GM19351 (cell line): ENCODE measurements around the gene ATP10B.
A peak's percentile ranks its signal among the peaks of the same experiment; 100 is the strongest.

Source experiments
- ATAC-seq: cut with Tn5 transposase; IDR thresholded peaks from one replicate; pipeline ENCODE4 v1.9.1; 2021; ENCODE audit warnings: mild to moderate bottlenecking, moderate library complexity; ENCODE audit not compliant: unreplicated experiment

Gene ATP10B

GRCh38 chr5:160573318-160573717 lies 278.7 kb downstream of the ATP10B start:
- no peak for ATAC-seq

GRCh38 chr5:160567031-160567705 lies 284.8 kb downstream of the ATP10B start:
- ATAC-seq, result no peak

GRCh38 chr5:160565376-160565775 lies 286.6 kb downstream of the ATP10B start:
- ATAC-seq, result no peak

DNA sequence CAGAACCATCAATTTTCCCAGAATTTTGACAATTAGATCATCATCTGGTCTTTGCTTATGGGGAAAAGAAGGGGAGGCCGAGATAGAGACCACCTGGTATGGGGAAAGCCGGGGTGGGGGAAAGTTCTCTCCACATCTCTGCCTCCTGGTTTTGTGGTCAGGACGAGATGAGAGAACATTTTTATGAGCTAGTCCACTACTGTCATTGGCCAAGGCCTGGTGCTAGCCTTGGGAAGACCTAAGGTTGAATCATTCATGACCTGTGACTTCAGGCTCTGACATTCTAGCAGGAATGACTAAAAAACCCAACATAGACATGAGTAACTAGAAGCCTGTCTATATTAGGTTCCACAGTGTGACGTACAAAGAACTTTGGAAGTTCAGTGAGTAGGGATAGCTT lies 295.2 kb downstream of the ATP10B start:
- ATAC-seq, result no peak

DNA sequence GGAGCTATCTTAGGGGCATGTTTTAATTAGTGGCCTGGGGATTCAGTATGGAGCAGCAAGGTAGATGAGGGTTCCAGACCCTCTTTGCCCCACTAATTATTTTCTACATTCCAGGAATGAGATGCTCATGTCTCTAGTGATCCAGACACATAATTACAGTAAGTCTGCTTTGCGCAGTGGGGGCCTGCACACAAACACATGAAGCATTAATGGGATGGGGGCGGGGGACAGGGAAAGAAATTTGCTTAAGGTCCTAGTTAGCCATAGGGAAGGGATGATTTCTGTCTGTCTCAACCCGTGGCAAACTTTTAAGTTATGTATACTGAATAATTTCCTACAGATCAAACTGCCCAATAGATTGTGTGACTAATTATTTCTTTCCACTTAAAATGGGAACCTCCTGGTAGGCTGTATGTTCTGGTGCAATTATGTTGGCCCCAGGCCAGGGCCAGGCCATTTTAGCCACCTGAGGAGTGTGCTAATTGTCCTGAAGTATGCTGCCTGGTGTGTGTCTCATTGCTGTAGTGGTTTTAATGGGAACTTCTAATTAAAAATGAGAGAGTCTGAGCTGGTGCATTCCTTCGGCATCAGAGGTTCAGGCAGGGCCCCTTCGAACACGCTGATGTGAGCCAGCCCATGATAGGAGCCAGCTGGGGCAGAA lies 295.9 kb downstream of the ATP10B start:
- ATAC-seq, result no peak

DNA sequence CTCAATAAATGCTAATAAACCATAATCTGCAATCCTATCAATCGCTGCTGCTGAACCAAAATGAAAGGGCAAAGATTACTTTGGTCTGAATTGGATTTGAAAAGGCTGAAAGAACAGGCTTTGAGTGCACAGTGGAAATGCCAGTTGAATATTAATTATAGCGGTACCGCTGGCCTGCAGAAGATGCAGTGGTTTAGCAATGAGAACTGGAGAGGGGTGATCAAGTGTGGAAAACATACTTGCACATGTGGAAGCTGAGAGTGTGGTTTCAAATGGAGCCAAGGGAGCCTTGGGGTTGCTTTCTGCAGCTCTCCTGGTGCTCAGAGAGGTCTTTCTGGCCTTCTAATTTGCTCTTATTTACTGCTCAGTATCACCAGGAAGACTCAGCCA lies 296.4 kb downstream of the ATP10B start:
- no peak for ATAC-seq

DNA sequence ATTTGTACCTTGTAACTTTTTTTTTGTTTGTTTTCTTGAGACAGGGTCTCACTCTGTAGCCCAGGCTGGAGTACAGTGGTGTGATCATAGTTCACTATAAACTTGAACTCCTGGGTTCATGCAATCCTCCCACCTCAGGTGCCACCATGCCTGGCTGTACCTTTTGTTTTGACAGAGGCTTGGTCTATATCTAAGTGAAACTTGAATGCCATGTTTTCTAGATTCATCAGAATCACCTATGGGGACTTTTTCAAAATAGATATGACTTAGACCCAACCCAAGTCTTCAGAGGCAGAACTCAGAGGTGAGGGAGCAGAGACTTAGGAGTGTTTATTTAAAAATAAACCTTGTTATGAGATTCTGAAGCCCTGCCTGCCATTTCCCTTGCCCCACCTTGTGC lies 301.9 kb downstream of the ATP10B start:
- no peak for ATAC-seq

DNA sequence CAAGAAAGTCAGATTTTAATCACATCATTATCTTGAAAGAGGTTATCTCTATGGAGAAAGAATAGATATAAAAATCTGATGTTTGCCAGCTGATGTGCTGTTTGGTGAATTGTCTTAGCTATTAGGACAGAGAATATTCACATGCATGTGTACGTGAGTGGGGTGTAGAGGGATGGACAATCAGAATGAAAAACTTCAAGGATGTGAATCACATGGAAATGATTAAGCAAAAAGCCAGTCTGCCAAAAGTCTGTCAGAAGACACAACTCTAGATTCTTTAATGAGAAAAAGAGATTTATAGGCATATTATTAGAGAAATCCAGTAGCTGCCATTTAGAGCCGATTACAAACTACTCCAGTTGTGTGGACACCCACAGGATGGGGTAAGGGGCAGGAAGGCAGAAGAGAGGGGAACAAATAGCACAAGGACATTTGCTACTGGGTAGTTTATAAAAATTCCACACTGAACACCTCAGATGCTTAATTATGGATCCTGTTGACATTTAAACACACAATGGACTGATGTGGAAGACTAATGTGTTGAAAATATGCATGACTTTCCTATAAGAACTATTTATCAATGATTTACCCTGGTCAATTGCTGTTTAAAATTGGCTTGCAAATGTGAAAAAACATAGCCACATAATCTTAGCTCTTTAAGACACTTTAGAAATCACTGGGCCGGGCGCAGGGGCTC lies 302.9 kb downstream of the ATP10B start:
- ATAC-seq, result no peak

- ATAC-seq, result no peak
These were observed 304.1 kb downstream of the ATP10B start for GRCh38 chr5:160547872-160548271.

DNA sequence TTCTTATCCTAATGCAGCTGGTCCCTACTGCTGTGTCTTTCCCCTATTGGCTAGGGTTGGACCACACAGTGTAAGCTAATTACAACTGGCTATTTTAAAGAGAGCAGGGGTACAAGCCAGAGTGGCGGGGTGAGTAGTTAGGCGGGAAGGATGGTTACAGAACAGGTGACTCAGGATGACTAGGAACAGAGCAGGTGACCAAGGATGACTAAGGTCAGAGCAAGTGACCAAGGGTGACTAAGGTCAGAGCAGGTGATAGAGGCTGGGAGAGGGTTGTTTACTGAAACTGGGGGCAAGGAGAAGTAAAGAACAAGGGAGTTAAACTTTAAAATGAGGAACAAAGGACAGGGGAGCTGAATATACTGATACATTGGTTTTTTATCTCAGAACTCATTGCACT lies 304.9 kb downstream of the ATP10B start:
- no peak for ATAC-seq

- peak; percentile 76 for ATAC-seq
These were observed 306.2 kb downstream of the ATP10B start for GRCh38 chr5:160545832-160546231.

DNA sequence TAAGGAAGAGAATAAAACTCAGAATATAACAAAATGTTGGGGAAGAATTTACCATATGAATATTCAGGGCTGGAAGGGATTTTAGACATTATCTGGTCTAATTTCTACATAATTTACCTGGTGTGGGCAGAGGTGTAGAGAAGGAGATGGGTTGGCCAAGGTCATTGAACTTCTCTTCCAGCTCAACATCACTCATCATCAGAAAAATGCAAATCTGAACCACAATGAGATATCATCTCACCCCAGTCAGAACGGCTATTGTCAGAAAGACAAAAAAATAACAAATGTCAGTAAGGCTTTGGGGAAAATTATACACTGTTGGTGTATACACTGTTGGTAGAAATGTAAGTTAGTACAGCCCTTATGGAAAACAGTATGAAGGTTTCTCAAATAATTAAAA lies 308.6 kb downstream of the ATP10B start:
- ATAC-seq, result no peak

DNA sequence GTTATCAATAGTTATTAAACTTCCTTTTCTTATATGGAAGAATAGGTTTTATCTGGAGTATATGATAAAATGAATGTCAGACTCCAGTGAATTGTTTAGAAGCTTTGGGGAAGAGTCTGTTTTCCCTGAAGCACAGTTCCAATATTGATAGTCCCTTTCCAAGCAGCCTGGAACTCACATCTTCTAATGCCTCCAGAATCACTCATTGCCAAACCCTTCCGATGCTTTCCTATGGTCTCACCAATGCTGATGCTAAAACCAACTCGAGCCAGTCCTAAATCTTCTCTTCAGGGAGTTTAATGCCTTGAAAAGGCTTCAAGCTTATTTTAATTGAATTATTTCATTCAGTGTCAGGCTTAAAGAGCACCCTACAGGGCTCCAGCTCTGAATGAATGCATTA lies 309.2 kb downstream of the ATP10B start:
- ATAC-seq, result no peak

DNA sequence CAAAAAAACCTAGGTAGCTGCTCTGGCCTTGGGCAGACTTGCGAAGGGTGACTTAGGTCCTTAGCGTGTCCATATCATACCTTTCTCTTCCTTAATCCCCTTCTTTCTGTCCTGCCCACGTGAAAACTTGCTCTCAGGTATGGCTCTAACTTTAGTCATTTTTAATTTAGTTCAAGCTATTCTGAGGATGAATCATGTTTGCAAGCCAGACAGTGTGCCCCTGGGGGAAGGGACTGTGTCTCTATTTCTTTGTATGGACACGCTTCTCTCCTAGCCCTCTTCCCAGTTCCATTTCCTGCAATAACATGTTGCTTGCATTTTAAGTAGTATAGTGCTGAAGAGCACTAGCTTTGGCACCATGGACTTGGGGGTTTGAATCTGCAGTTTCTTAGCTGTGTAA lies 309.7 kb downstream of the ATP10B start:
- no peak for ATAC-seq

DNA sequence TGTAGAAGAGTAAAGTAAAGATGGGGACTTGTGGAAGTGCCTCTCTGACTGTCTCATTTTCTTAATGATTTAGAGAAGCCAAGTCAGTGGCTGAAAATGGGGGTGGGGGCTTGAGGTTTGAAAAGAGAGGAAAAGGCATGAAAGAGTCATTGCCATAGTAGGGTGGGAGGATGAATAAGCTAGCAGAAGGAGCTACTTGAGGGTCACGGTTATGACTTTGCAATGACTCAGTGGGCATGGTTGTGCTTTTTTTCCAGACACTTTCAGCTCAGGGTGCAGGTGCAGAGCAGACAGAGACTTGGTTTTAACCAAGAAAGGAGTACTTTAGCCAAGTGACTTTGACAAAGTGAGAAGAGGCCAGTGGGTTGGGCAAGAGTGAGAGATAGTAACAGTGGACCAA lies 312.6 kb downstream of the ATP10B start:
- peak; percentile 61 for ATAC-seq

- ATAC-seq, result peak; percentile 45
These were observed 314.1 kb downstream of the ATP10B start for GRCh38 chr5:160537940-160538339.

DNA sequence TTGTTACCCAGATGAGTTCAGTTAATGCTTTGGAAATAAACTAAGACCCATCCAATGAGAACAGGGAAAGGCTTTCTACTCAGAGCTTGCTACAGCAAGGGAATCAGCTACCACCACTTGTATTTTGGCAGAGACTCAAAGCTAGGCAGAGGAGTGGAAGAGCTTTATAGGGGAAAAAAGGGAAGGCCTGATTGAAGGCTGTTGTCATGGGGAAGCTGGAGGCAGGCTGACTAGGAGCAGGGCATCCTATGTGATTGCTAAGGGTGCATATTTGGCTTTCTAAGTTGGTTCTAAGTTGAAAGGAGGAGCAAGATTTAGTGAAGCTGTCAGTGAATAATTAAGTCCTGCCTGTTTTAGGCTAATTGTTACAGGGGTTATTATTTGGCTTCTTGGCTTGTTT lies 314.9 kb downstream of the ATP10B start:
- ATAC-seq, result no peak

GRCh38 chr5:160534914-160535313 lies 317.1 kb downstream of the ATP10B start:
- no peak for ATAC-seq

DNA sequence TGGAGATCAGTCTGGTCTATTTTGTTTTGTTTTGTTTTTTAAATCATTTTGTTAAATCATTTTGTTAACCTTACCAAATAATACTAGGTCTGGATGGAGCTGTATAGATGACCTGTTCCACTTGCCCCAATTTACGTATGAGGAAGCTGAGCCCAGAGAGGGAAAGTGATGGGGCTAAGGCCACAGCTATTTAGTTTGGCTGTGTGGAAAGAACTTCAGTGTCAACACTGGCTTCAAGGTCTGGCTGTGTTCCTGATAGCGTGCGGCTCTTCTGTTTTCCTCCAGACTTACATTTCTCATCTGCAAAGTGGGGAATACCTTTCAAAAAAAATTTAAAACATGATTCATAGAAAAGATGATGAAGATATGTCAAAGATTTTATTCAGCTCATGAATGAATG lies 317.9 kb downstream of the ATP10B start:
- no peak for ATAC-seq

DNA sequence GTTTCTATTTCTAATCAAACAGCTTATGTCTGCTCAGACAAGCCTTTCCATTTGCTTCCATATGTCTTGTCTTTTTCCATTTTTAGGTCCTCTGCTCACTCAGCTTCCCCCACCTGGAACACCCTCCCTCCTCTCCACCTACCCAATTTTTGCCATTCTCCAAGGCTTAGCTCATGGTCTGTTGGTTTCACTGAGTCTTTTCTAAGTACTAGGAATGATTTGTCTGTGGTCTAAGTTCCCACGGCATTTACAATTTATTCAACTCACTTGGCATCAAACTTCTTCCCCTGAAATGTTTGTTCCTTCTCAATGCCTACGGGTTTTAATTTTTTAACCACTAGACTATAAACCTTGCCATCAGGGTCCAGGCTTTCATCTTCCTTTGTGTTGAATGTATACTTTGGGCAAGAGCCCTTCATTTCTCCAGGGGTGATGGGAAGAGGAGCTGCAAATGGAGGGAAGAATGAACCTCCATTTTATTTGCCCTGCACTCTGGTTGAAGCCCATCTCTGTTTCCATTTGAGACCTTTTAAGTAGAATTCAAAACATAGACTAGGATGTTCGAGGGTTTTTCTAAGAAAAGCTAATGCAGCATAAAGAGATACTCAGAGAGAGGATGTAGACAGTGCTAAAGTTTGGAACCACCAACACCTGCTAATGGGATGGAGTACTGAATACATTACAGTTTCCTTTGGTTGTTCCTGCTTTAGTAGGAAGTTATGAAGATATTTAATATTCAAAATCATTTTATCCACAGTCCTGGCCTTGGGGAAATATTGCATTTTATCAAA lies 326.3 kb downstream of the ATP10B start:
- ATAC-seq, result no peak

GRCh38 chr5:160524827-160525226 lies 327.2 kb downstream of the ATP10B start:
- no peak for ATAC-seq
